Posterior cingulate gyrus (tissue), 11 donors: Measurements from ENCODE around the gene RAPGEF4.

Experiments
- DNase-seq, 10 donors: peaks; one replicate each; pipeline versions ENCODE4 v3.0.0 to v3.0.0-alpha.2; 2020 to 2021; ENCODE audit warnings: mixed read lengths in 3 of 10
- intact Hi-C: fragments of 100-400 bp; cut with DNase I; formaldehyde crosslinking; loops from one replicate; pipeline ENCODE4 v1.15.1; 2023

RAPGEF4 gene

DNA sequence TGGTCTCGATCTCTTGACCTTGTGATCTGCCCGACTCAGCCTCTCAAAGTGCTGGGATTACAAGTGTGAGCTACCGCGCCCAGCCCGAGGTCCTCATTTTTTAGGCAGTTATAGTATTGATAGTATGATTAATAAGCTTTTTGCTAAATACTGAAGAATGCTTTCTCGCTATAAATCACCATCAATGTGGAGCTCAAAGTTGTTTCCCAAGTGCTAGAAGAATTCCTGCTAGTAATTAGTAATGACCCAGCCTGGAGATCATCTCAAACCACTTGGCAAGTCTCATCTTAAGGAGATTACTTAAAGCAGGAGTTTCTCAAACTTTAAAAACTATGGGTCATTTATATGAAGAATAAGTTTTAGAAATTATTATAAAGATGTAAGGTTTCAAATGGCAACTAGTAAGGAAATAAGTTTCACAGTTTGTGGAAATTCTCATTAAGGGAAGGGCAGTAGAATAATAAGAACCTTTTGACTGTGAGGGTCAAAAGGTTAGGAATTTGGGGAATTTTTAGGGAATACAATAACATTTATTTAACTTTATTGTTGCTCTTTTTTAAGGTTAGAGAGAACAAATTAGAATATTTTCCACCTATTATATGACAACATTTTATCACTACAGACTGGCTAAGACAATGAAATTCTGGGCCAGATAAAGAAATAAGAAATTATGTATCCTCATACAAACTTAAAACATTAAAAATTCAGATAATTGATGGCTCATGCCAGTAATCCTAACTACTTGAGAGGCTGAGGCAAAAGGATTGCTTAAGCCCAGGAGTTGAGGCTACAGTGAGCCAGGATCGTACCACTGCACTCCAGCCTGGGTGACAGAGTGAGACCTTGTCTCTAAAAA lies 191.4 kb downstream of the RAPGEF4 start:
- no peak for DNase-seq
- intact Hi-C loops = no loop called here

DNA sequence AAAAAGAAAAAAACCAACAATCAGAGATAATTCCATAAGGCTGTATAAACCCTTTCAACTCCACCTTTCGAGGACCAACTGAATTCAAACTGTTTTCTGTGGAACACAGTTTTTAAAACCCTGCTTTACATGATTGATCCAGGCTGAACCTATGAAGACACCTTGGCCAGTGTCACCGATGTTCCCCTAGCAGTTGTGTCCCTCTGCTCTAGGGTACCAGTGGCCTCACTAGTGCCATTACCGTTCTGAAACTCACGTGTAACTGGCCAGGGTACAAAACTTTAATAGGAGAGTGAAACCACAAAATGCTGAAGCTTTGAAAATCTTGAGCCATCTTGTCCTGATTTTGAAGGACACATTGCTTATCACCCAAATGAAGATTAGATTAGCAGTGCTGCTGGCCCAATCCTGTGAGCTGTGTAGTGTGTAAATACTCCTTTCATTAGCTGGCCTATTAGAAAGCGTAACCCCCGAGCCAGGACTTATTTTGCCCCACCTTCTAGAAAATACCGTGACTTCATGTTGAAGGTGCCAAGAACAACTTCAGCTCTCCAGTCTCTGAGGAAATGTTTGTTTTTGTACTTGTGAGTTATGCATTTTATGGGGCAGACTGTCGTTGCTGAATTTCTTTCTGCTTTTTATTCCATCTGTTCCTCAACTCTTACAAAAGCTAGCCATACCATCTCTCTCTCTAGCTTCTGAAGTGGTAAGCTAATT lies 192.2 kb downstream of the RAPGEF4 start:
- intact Hi-C loops = no loop called here
- DNase-seq = no peak

GRCh38 chr2:172928756-172929155 lies 193.1 kb downstream of the RAPGEF4 start:
- intact Hi-C loops = no loop called here
- DNase-seq = no peak

DNA sequence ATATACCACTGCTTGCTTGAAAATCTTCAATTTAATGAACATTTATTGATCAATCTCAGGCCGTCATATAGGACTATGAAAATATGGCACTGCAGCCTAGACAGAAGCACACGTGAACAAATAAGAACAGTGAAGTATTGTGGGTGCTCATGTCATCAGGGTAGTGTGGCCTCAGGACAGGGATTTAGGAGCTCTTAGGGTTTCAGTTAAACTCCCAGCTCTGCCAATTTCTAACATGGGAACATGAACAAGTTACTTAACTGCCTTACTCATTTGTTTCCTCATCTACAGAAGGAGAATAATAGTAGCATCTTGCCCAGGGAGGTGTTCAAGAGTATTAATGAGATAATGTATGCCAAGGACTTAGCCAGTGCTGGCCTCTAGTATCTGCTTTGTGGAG lies 194.0 kb downstream of the RAPGEF4 start:
- intact Hi-C loops = no loop called here
- no peak for DNase-seq

GRCh38 chr2:172930871-172931255 lies 195.2 kb downstream of the RAPGEF4 start:
- DNase-seq = no peak
- intact Hi-C loops = loop anchor here (1.0 kb wide), 1 partner anchor 125 kb away; no protein-coding TSS in a partner anchor

DNA sequence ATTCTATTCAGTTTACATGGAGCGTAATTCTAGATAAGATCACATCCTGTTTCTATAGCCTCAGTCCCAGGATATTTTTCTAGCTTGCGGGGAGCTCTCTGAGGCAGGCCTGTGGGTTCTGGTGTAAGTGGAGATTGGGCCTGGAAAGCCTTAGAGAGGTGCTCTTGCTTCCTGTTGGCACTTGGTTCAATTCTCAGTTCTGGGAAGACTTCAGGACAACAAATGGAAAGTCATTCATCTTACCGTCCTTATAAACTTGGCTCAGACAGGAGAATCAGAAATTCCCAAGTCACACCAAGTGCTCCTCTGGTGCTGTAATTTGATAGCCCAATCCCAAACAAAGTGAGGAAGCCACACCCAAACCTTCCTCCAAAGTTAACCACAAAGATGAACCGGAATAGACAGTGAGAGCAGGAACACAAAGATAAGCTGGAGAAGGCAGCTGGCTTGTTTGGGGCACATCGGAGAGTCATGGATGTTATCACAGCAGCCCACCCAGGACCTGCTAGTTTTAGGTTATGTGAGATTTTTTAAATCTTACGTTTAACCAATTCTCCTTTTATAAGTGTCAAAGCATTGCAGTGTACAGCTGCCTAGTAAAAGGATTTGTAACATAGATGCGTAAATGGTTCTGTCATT lies 195.7 kb downstream of the RAPGEF4 start:
- intact Hi-C loops = loop anchor here (1.0 kb wide), 1 partner anchor 125 kb away; no protein-coding TSS in a partner anchor
- DNase-seq = no peak

DNA sequence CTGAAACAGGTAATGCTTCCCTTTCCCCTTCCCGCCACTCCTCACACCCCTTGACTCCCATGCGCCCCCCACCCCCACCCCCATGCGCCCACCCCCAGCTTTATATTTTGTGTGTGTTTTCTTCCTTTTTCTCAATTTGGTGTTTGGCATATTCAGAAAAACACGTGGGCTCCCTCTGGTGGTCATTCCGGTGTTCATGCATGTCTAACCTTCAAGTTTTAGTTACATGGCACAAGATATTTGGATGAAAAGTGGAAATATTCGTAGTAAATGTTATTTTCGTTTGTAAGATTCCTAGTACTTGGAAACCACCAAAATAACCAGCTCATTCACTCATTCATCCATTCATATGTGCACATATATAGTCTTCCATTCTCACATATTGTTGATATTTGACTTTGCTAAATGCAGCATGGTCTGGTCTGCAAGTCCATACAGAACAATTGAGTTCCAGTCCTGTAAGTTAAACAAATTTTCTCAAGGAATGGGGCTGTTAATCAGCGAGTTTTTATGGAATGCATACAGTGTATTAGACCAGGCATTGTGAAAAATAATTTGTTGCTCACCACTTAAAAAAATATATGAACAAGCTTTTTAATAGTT lies 196.4 kb downstream of the RAPGEF4 start:
- intact Hi-C loops = loop anchor here (1.0 kb wide), 2 partner anchors 68 to 126 kb away; no protein-coding TSS in a partner anchor
- DNase-seq = peak in 7 of 10 donors; percentile 39 to 90 (median 72)

DNA sequence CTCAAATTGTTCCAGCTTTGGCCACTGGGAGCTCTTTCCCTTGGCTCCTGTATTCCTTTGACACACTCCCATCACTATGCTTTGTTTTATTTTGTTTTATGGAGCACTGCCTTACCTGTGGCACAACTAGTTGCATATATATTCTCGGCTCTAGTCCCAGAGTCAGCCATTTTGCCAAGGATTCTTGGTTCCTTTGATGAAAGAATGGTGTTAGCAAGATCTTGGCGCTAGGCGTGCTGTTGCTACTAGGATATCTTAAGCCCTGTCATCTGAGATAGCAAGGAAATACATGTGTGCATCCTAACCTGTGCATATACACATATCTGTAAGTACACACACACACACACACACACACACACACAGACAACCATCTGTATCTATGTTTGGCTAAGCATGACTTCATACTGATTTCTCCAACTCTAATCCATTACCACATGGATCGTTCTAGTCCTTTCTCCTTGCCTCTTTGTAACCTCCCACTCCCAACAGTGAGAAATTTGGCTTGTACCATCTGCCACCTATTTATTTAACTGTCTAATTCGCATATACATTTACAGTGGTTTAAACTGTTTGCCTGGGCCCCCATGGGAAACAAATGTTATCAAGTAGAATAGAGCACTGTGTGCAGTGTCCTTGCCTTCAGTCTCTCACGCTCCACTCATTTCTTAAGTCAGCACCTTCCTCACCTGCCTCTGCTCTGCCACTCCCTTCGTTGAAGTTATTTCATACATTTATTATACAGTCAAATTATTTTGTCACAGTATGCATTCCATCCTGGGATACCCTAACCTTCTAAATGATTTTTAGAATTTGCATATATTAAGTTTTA lies 202.5 kb downstream of the RAPGEF4 start:
- intact Hi-C loops = no loop called here
- no peak for DNase-seq

- DNase-seq = no peak
- intact Hi-C loops = no loop called here
These were observed 203.2 kb downstream of the RAPGEF4 start for GRCh38 chr2:172938713-172939375.

DNA sequence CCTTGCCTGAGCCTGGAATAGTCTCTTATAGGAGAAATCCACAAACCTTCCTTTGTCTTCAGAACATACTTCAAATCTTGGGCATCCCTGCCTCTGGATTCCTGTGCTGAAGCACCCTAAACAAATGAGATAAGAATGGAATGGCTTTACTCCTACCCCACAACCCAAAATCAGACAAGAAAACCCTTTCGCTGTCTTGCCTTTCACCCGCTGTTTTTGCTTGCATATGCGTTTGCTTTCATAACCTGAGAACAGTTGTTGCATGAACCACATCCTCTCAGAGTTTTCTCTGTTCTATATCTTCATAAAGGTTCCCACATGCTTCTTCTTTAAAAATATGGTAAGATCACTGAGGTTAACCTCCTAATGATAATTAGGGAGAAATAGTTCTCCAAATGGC lies 207.9 kb downstream of the RAPGEF4 start:
- DNase-seq = no peak
- intact Hi-C loops = no loop called here

DNA sequence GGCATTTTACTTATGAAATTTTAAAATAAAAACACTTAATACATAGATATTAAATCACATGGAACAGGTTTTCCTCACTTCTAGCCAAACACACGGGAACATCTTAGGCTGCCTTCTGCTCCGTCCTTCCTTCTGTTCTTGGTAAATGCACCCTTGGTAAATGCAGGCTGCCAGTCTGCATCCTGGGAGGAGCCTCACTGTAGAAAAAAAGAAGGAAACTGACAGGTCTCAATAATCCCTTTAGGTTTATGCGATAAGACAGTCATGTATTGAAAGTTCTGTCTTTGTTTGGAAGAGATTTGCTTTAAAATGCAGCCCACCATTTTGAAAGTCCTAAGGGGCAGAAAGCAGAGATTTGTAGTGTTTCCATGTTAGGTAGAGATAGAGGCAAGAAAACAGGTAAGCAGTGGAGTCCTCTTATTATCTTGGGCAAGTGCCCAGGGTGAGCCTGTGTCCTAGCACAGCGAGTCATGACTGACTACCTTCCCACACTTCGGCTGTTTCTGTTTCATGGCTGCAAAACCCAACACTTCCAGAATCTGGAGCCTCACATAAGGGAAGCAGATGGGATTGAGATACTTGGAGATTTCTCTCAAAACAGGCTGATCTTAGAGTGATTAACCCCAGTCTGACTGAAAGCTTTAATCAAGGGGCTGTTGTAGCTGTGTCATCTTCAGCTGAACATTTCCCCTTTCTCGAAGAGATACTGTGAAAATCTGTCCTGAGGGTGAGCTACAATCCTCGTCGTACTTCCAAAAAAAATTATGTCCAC lies 208.6 kb downstream of the RAPGEF4 start:
- DNase-seq = no peak
- intact Hi-C loops = no loop called here

DNA sequence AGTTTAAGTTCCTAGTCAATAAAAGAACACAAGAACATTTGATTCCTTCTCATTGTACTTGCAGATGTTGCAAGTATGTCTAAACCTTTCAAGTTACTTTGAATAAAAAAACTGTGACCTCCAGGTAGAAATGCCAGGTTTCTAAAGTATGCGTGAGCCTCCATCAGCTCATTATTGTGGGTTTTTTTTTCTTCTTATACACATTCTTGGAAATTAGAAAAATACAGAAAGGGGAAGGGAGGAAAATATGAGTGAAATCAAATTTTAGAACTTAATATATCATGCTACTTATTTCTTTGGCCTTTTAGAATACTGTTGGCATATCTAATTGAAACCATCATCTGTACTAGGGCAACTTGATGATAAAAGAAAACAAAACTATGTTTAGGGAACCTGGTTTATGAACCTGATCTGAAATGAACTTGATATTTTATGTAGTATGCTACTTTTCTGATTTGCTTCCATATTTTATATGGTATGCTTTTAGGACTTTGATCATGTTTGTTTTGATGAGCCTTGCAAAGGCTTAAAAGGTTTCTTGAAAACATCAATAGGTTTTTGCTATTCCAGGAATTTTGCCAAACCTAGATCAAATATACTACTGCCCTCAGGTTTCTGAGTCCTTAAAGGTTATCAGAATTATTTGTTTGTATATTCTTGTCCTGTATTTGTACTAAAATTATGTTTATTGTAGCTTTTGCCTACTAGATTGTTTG lies 209.3 kb downstream of the RAPGEF4 start:
- intact Hi-C loops = no loop called here
- no peak for DNase-seq

- DNase-seq = no peak
- intact Hi-C loops = no loop called here
These were observed 209.8 kb downstream of the RAPGEF4 start for GRCh38 chr2:172945510-172945850.

GRCh38 chr2:172947461-172948153 lies 212.0 kb downstream of the RAPGEF4 start:
- intact Hi-C loops = no loop called here
- DNase-seq = no peak

DNA sequence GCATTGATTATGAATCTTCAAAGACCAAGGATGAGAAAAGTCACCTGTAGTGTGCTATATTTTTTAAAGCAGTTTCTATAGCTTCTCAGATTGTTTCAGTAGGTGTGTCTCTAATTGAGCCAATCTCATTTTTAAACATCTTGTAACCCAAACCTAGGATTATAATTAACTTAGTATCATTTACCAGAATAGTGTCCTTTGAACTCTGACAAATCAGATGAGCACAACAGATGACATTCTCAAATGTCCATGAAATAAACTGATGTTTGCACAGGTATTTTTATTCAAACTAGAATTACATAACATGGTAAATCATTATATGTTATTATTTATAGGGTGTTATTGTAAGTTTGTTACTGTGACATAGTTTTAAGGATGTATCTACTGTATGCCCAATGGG lies 213.9 kb downstream of the RAPGEF4 start:
- no peak for DNase-seq
- intact Hi-C loops = no loop called here

DNA sequence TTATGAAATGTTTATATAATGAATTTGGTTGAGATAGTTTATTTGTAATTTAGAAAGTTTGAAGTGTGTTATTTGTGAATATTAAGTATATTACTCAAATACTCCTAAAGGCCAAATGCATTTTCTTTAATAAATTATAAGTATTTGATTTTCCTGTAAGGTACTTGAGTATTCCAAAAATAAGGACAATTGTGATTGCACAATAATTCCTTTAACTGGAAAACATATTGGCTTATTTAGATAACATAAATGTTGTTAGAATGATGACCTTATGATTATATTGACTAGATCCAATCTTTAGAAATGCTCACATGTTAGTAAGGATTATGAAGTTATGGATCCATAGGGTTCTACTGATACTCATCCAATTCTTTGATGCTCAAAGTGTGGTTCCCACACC lies 214.9 kb downstream of the RAPGEF4 start:
- no peak for DNase-seq
- intact Hi-C loops = no loop called here

- DNase-seq = no peak
- intact Hi-C loops = no loop called here
These were observed 215.9 kb downstream of the RAPGEF4 start for GRCh38 chr2:172951554-172951953.

DNA sequence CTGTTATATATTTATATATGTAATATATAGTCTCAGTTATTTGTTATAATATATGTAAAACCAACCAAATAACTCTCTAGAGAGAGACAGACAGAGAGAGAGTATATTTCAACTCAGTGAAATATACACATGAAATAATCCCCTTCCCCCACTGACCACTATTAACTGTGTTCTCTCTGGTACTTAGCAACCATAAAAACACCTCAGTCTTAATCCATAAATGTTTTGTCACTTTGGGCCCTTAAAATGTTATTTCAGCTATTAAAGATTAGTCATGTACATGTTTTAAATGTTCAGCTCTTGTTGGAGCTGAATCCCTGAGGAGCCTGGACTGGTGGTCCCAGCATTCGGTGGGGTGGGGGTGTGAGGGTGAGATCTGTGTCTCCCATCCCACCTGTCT lies 217.8 kb downstream of the RAPGEF4 start:
- intact Hi-C loops = no loop called here
- no peak for DNase-seq
